ENCODE results near the gene FRMD4B. TPM values are rescaled to one million over a fixed set of nuclear protein-coding genes. Genes with fewer than 3 reads are reported as not detected.
A peak's percentile ranks its signal among the peaks of the same experiment; 100 is the strongest.

The FRMD4B gene
- 1.1 and 1.8 TPM in 2 replicates for total RNA-seq (2012; rRNA removed)

DNA sequence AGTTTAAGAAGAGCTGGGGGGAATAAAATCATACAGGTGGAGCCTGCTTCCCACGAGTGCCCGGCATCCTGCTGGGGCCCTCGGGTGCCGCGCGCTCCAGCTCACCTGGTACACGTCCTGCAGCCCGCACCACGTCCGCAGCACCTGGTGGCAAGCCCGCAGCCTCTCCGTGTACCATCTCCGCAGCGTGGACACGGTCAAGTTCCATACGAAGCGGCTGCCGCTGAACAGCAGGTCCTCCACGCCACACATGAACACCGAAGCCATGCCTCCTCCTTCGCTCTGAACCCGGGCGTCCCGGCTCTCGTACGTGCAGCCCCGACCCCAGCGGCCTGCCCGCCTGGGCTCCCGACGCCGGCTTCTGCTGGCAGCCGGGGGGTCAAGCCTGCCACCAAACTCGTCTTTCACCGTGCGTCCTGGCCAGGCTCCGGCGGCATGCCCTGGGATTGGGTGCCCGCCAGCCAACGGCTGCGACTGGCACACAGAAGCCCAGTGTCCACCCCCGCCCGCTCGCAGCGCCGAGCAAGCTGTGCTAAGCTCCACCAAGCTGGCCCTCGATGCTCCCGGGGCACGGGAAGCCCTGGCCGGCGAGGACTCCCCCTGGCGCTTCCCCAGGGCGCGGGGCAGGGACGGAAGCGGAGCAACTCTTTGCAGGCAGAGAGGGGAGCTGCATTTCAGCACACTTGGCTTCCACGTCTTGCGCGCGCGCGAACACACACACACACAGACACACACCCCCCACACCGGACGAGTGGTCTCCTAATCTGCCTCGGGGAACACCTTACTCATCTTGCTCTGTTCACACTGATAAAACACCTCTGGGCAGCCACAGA lies at the start of gene FRMD4B:
Gene FRMD4B, minus strand, starts transcription at position 366 of the 833 bp plus-strand sequence. Its CDS starts 99 bp downstream, at position 267.
- H3K9ac ChIP-seq (ENCODE audit: low read depth, low read length), result peak within 1 kb of the TSS; percentile 71
- H3K4me3 ChIP-seq (ENCODE audit: low read length), result peak within 1 kb of the TSS; percentile 84
- H3K36me3 ChIP-seq (ENCODE audit: insufficient read depth, low read length), result no peaks in the 10 kb centered on the region

DNA sequence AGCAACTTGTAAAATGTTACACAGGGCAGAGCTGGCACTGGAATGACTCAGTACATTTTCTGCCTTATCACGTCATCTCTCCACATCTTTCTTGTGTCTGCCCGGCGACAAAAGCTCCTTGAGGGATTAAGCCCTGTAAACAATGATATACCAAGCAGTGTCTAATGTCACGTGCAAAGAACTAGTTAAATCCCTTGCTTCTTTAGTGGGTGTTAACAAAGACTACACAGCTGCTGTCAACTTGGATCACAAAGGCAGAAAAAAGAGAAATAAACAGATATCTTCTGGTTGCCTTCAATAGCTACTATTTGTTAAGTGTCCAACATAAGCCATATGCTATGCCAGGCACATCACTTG lies 48.1 kb upstream of the FRMD4B start:
- Histone ChIP-seq H3K9me3 (replicated peaks; ENCODE audit: low read length) (no peaks in the 10 kb centered on the region), H3K4me3 (ENCODE audit: low read length) (no peak overlapping the region), H3K4me2 (ENCODE audit: low read length) (peak overlapping the region; percentile 23), H3K4me1 (ENCODE audit: control insufficient read depth, insufficient read depth, low read length) (peaks cover 7% of the 10 kb centered on the region), H3K9ac (ENCODE audit: low read depth, low read length) (no peak overlapping the region), H3K27me3 (ENCODE audit: control insufficient read depth, insufficient read depth, low read length) (no peaks in the 10 kb centered on the region), H3K36me3 (ENCODE audit: insufficient read depth, low read length) (no peaks in the 10 kb centered on the region)

More for the DNA sequence above, at the start of gene FRMD4B:
- H3K27me3 ChIP-seq (ENCODE audit: control insufficient read depth, insufficient read depth, low read length), result peaks cover 10% of the 10 kb centered on the region
- peaks cover 14% of the 10 kb centered on the region for H3K4me1 ChIP-seq (ENCODE audit: control insufficient read depth, insufficient read depth, low read length)
- H3K9me3 ChIP-seq (replicated peaks; ENCODE audit: low read length), result no peaks in the 10 kb centered on the region
- peak within 1 kb of the TSS; percentile 97 for H3K4me2 ChIP-seq (ENCODE audit: low read length)

DNA sequence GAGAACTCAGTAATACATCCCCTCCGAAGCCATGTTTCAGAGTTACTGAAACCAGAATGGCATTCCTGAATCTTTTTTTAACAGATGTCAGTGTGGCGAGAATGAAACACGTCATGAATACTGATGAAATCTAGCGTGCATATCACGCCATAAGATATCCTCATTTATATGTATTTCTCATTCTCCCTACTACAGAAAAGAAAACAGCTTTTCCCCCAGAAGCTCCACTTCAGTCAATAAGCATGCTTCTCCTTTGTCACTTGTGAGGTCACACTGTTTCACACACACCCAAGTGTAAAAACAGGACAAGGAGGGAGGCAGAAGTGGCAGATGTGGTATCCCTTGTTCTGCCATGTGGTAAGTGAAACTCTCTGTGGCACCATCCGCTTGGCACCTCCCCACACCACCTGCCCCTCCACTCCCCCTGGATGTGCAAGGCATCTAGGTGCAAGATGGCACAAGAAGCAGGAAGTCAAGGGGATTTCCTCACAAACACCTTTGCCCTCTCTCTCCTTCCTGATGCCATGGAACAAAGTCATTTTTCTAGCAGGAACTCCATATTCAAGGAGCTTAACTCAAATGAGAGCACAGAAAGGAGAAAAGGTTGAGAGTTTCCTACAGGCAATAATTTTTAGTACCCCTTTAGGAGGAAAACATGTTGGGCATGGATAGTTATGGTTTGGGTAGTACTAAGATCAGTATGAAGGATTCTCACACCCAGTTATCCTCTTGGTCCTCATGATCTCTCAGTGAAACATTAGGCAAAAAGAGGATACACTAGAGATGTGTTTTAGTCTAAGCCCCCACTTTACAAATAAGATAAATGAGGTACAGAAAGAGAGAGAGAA lies 47.5 kb upstream of the FRMD4B start:
- Histone ChIP-seq H3K36me3 (ENCODE audit: insufficient read depth, low read length) (no peaks in the 10 kb centered on the region), H3K4me3 (ENCODE audit: low read length) (no peak overlapping the region), H3K9ac (ENCODE audit: low read depth, low read length) (no peak overlapping the region), H3K9me3 (replicated peaks; ENCODE audit: low read length) (no peaks in the 10 kb centered on the region), H3K4me1 (ENCODE audit: control insufficient read depth, insufficient read depth, low read length) (peaks cover 7% of the 10 kb centered on the region), H3K27me3 (ENCODE audit: control insufficient read depth, insufficient read depth, low read length) (no peaks in the 10 kb centered on the region), H3K4me2 (ENCODE audit: low read length) (peak overlapping the region; percentile 23)

DNA sequence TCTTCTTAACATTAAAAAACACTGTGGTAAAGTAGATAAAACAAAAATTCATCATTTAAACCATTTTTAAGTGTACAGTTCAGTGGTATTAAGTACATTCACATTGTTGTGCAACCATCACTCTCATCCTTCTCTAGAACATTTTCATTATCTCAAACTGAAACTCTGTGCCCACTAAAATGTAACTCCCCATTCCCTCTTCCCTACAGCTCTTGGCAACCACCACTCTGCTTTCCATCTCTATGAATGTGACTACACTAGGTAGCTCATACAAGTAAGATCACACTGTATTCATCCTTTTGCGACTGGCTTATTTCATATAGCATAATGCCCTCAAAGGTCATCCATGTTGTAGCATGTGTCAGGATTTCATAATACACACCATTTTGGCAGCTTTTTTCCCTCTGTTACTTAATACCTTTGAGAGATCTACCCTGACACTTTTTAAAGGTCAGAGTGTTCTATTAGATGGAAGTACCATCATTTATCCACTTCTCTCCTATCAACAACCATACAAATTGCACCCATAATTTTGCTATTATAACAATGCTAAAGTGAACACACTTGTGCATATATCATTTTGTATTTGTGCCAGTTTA lies 42.9 kb upstream of the FRMD4B start:
- Histone ChIP-seq H3K9ac (ENCODE audit: low read depth, low read length) (no peak overlapping the region), H3K27me3 (ENCODE audit: control insufficient read depth, insufficient read depth, low read length) (no peaks in the 10 kb centered on the region), H3K4me3 (ENCODE audit: low read length) (no peak overlapping the region), H3K36me3 (ENCODE audit: insufficient read depth, low read length) (no peaks in the 10 kb centered on the region), H3K9me3 (replicated peaks; ENCODE audit: low read length) (no peaks in the 10 kb centered on the region), H3K4me2 (ENCODE audit: low read length) (no peak overlapping the region), H3K4me1 (ENCODE audit: control insufficient read depth, insufficient read depth, low read length) (peaks cover 3% of the 10 kb centered on the region)

DNA sequence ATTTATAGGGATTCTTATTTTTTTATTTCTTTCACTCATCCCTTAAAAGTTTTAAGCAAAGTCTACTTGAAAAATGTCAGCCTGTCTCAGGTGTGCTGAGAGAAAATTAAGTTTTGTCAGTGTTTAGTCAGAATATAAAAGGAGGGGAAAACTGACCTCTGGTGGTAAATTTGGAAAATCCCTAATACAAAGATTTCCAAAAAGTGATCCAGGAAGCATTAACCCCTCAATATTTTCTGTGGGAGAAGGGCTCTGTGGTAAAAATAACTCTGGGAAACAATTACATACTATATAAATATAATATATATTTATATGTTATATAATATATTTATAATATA lies 41.0 kb upstream of the FRMD4B start:
- Histone ChIP-seq H3K36me3 (ENCODE audit: insufficient read depth, low read length) (no peaks in the 10 kb centered on the region), H3K9ac (ENCODE audit: low read depth, low read length) (no peak overlapping the region), H3K4me2 (ENCODE audit: low read length) (no peak overlapping the region), H3K27me3 (ENCODE audit: control insufficient read depth, insufficient read depth, low read length) (no peaks in the 10 kb centered on the region), H3K9me3 (replicated peaks; ENCODE audit: low read length) (no peaks in the 10 kb centered on the region), H3K4me1 (ENCODE audit: control insufficient read depth, insufficient read depth, low read length) (peaks cover 16% of the 10 kb centered on the region), H3K4me3 (ENCODE audit: low read length) (no peak overlapping the region)

DNA sequence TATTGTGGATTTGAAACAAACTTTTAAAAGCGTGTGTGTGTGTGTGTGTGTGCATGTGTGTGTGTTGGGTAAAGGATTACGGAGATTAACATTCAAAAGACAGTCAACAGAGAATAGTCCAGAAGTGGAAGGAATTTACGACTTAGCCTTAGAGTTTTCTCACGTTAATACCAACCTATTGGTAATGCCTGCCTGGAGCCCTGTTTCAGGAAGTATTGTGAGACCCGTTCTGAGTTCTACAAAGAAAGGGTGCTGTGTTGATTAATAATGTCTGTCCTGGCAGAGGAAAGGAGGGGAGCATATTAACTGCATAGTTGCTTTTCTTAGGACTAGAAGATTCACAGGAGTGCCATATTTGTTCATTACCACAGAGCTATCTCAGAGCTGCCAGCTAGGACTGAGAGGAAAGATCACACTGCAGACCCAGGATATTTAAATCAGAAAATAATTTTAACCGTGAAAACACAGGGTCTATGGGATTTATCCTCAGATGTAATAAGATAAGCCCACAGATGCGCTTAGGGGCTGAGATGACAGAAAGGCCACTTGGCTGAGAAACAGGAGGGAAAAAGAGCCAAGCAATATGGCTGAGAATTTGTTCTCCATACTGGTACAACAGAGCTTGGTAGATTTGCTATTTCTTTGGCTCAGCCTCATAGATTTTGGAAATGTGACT lies 40.5 kb upstream of the FRMD4B start:
- Histone ChIP-seq H3K4me3 (ENCODE audit: low read length) (no peak overlapping the region), H3K4me1 (ENCODE audit: control insufficient read depth, insufficient read depth, low read length) (peaks cover 16% of the 10 kb centered on the region), H3K27me3 (ENCODE audit: control insufficient read depth, insufficient read depth, low read length) (no peaks in the 10 kb centered on the region)

DNA sequence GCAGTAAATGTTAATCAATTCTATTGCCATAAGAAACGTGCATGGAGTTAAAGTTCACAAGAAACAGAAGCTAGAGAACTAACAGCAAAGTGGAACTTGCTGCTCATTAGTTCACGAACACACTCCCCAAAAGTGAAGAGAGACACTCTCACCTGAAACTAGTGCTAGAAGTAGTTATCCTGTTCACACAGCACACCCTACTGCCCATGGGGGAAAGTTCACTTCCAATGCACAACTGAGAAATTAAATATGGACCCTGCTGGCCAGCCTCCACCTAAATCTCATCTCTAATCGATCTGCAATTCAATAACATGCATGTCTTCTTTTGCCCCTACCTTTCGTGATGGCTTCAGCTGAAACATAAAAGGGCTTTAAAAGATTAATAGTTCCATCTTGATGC lies 39.4 kb upstream of the FRMD4B start:
- Histone ChIP-seq H3K27me3 (ENCODE audit: control insufficient read depth, insufficient read depth, low read length) (no peaks in the 10 kb centered on the region), H3K4me2 (ENCODE audit: low read length) (no peak overlapping the region), H3K36me3 (ENCODE audit: insufficient read depth, low read length) (no peaks in the 10 kb centered on the region), H3K4me1 (ENCODE audit: control insufficient read depth, insufficient read depth, low read length) (peaks cover 28% of the 10 kb centered on the region), H3K9me3 (replicated peaks; ENCODE audit: low read length) (no peaks in the 10 kb centered on the region), H3K4me3 (ENCODE audit: low read length) (no peak overlapping the region), H3K9ac (ENCODE audit: low read depth, low read length) (no peak overlapping the region)

More for the DNA sequence above, 40.5 kb upstream of the FRMD4B start:
- Histone ChIP-seq H3K4me2 (ENCODE audit: low read length) (no peak overlapping the region), H3K36me3 (ENCODE audit: insufficient read depth, low read length) (no peaks in the 10 kb centered on the region), H3K9ac (ENCODE audit: low read depth, low read length) (no peak overlapping the region), H3K9me3 (replicated peaks; ENCODE audit: low read length) (no peaks in the 10 kb centered on the region)

DNA sequence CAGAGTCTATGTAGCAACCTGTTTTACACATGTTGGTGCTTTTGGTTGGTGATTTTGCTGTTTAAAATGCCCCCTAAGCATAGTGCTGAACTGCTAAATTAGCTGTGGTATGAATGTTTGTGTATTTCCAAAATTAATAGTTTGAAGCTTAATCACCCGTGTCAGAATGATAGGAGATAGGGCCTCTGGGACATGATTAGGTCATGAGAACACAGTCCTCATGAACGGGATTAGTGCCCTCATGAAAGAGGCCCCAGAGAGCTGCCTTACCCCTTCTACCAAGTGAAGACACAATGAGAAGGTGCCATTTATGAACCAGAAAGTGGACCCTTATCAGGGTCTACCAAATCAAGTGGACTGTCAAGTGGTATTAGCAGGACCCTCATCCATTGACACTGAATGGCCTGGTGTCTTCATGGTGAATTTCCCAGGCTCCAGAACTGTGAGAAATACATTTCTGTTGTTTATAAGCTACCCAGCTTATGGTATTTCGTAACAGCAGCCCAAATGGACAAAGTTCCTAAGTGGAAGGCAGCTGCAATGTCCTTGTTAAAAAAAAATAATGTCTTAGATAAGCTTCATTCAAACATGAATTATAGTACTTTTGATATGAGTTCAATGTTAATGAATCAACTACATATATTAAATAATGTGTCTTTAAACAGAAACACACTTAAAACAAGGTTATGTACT lies 37.7 kb upstream of the FRMD4B start:
- Histone ChIP-seq H3K4me2 (ENCODE audit: low read length) (no peak overlapping the region), H3K4me1 (ENCODE audit: control insufficient read depth, insufficient read depth, low read length) (peaks cover 29% of the 10 kb centered on the region), H3K27me3 (ENCODE audit: control insufficient read depth, insufficient read depth, low read length) (no peaks in the 10 kb centered on the region), H3K9me3 (replicated peaks; ENCODE audit: low read length) (no peaks in the 10 kb centered on the region), H3K9ac (ENCODE audit: low read depth, low read length) (no peak overlapping the region), H3K4me3 (ENCODE audit: low read length) (no peak overlapping the region), H3K36me3 (ENCODE audit: insufficient read depth, low read length) (no peaks in the 10 kb centered on the region)

DNA sequence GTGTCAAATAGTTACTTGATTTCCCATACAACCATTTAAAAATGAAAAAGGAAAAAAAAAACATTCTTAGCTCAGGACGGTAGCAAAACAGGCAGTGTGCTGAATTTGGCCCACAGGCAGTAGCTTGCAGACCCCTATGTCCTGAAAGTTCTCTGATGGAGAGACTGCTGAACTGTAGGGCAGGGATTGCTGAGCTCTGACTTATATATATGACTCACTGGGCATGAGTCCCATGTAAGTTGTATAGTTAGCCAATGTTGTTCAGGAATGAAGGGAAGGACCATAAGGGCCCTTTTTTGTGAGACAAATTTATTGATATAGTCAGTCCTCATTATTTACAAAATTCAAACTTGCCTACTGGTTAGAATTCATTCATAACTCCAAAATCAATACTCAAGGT lies 36.9 kb upstream of the FRMD4B start:
- H3K9me3 ChIP-seq (replicated peaks; ENCODE audit: low read length), result no peaks in the 10 kb centered on the region
- H3K4me2 ChIP-seq (ENCODE audit: low read length), result no peak overlapping the region
- H3K9ac ChIP-seq (ENCODE audit: low read depth, low read length), result no peak overlapping the region
- H3K4me1 ChIP-seq (ENCODE audit: control insufficient read depth, insufficient read depth, low read length), result peaks cover 29% of the 10 kb centered on the region
- no peaks in the 10 kb centered on the region for H3K36me3 ChIP-seq (ENCODE audit: insufficient read depth, low read length)
- no peaks in the 10 kb centered on the region for H3K27me3 ChIP-seq (ENCODE audit: control insufficient read depth, insufficient read depth, low read length)
- no peak overlapping the region for H3K4me3 ChIP-seq (ENCODE audit: low read length)

DNA sequence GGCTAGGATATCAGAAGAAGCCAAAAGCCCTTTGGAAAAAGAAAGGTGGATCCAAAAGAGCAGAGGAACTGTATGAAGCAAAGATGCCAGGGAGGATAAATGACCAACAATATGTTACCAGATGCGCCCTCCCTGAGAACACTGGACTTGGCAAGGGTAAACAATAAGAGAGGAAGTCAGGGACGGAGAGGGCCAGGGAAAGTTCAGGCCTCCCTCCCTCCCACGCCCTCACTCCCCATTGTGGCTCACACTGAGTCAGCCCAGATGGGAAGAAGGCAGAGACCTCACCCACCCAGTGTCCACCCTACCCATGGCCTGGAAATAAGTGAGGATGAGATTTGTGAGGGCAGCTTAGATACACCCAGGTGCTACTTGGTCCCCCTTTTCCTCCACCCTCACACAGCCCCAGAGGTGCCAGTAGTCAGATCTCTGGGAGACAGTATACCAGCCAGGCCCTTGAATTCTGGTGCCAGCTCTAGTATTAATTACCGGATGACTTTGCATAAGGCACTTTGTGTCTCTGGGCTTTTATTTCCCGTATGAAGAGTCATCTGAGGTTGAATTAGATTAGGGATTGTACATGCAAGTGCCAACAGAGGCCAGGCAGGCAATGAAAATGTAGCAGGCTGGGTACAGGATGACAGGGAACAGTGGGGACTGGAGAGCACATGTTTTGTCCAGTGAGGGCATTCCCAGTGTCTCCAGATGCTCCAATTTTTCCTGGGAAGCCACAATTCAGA lies 35.1 kb upstream of the FRMD4B start:
- Histone ChIP-seq H3K9me3 (replicated peaks; ENCODE audit: low read length) (no peaks in the 10 kb centered on the region), H3K27me3 (ENCODE audit: control insufficient read depth, insufficient read depth, low read length) (no peaks in the 10 kb centered on the region), H3K36me3 (ENCODE audit: insufficient read depth, low read length) (no peaks in the 10 kb centered on the region), H3K4me2 (ENCODE audit: low read length) (peak overlapping the region; percentile 37), H3K9ac (ENCODE audit: low read depth, low read length) (no peak overlapping the region), H3K4me1 (ENCODE audit: control insufficient read depth, insufficient read depth, low read length) (peaks cover 29% of the 10 kb centered on the region), H3K4me3 (ENCODE audit: low read length) (no peak overlapping the region)
